Cardiac septum (tissue), 1 donor: ENCODE data around the gene CDT1. TPM values are rescaled to one million over a fixed set of nuclear protein-coding genes. Genes with fewer than 3 reads are reported as not detected.
"Not testable (repeated sequence)": the region's sequence is repeated elsewhere in the genome, so short reads cannot be mapped to it uniquely, and the experiment has no call there.

Experiments used
- DNase-seq: peaks from one replicate; pipeline ENCODE4 v3.0.0-alpha.2; 2020; ENCODE audit warnings: low spot score
- intact Hi-C: fragments of 100-400 bp; cut with DNase I; formaldehyde crosslinking; loops from one replicate; pipeline ENCODE4 v1.14.0; 2022
- total RNA-seq: library from RNA; stranded (reverse); fragmentation: NEBNext Ultra II Directional; extraction: Animal tissue kit (Norgen Biotek cat#: 25700); gene quantifications from one replicate; pipeline ENCODE4 v1.2.1, GENCODE V29; 2021
- donor health status: DM: no; HTN: no; CAD: no.

The CDT1 gene
- total RNA-seq, 1 donor from 2014 or later: 0.46 TPM

GRCh38 chr16:88781140-88782077, 22.2 kb upstream of the CDT1 start:
- DNase-seq: no peak
- intact Hi-C loops: no loop called here

- intact Hi-C loops: no loop called here
- DNase-seq: no peak
Observed at GRCh38 chr16:88782454-88783390, 20.9 kb upstream of the CDT1 start.

GRCh38 chr16:88783391-88784073, 20.1 kb upstream of the CDT1 start:
- intact Hi-C loops: no loop called here
- DNase-seq: no peak

- intact Hi-C loops: no loop called here
- DNase-seq: no peak
Observed at GRCh38 chr16:88784074-88784855, 19.3 kb upstream of the CDT1 start.

GRCh38 chr16:88784856-88785105, 18.8 kb upstream of the CDT1 start:
- intact Hi-C loops: loop anchor here (1.0 kb wide), 1 partner anchor 41 kb away; no protein-coding TSS in a partner anchor
- DNase-seq: no peak

- intact Hi-C loops: loop anchor here (1.0 kb wide), 1 partner anchor 42 kb away; no protein-coding TSS in a partner anchor
Observed at GRCh38 chr16:88785106-88785924, 18.3 kb upstream of the CDT1 start, which contains the start of gene PIEZO1. PIEZO1 (minus strand) TSS chr16:88785220; CDS start chr16:88784964, 256 bp downstream.

GRCh38 chr16:88787579-88788314, 15.8 kb upstream of the CDT1 start:
- no peak for DNase-seq
- intact Hi-C loops: no loop called here

More at GRCh38 chr16:88785106-88785924, 18.3 kb upstream of the CDT1 start, which contains the start of gene PIEZO1:
- peak; percentile 91 for DNase-seq

GRCh38 chr16:88788749-88789148, 14.8 kb upstream of the CDT1 start:
- DNase-seq, intact Hi-C loops: not testable (repeated sequence)

GRCh38 chr16:88789594-88789993, 14.0 kb upstream of the CDT1 start:
- no peak for DNase-seq
- intact Hi-C loops: no loop called here

- intact Hi-C loops: no loop called here
Observed at GRCh38 chr16:88790312-88791211, 13.0 kb upstream of the CDT1 start.

GRCh38 chr16:88792078-88792550, 11.5 kb upstream of the CDT1 start:
- intact Hi-C loops: no loop called here
- no peak for DNase-seq

More at GRCh38 chr16:88790312-88791211, 13.0 kb upstream of the CDT1 start:
- peak; percentile 90 for DNase-seq

GRCh38 chr16:88792668-88793250, 10.8 kb upstream of the CDT1 start:
- no peak for DNase-seq
- intact Hi-C loops: no loop called here

- intact Hi-C loops: no loop called here
Observed at GRCh38 chr16:88793251-88793954, 10.2 kb upstream of the CDT1 start.

GRCh38 chr16:88796278-88796677, 7.3 kb upstream of the CDT1 start:
- DNase-seq: no peak
- intact Hi-C loops: no loop called here

More at GRCh38 chr16:88793251-88793954, 10.2 kb upstream of the CDT1 start:
- no peak for DNase-seq

GRCh38 chr16:88798073-88798472, 5.5 kb upstream of the CDT1 start:
- intact Hi-C loops: no loop called here
- DNase-seq: no peak
